ENCODE data around the gene FAM227A.

GRCh38 chr22:38698407-38699094 lies 42.4 kb upstream of the FAM227A start:
- TF ChIP-seq SP2 (tag by site-specific recombination; IDR thresholded peaks at IDR 0.05) (no peak), YY1 (tag by site-specific recombination; IDR thresholded peaks at IDR 0.05) (no peak), CTCF (tag by site-specific recombination; IDR thresholded peaks at IDR 0.05) (no peak), ZNF544 (tag by site-specific recombination; IDR thresholded peaks at IDR 0.05) (no peak), ZNF639 (tag by site-specific recombination; IDR thresholded peaks at IDR 0.05) (no peak), YY2 (tag by site-specific recombination; IDR thresholded peaks at IDR 0.05) (no peak)

Data from HEK293 (cell line).